GM21526 (cell line): ENCODE results near the gene C20orf173.

Experiments
- ATAC-seq: cut with Tn5 transposase; IDR thresholded peaks from one replicate; pipeline ENCODE4 v1.9.1; 2021; ENCODE audit warnings: moderate library complexity; ENCODE audit not compliant: unreplicated experiment, low FRiP score

Gene C20orf173

DNA sequence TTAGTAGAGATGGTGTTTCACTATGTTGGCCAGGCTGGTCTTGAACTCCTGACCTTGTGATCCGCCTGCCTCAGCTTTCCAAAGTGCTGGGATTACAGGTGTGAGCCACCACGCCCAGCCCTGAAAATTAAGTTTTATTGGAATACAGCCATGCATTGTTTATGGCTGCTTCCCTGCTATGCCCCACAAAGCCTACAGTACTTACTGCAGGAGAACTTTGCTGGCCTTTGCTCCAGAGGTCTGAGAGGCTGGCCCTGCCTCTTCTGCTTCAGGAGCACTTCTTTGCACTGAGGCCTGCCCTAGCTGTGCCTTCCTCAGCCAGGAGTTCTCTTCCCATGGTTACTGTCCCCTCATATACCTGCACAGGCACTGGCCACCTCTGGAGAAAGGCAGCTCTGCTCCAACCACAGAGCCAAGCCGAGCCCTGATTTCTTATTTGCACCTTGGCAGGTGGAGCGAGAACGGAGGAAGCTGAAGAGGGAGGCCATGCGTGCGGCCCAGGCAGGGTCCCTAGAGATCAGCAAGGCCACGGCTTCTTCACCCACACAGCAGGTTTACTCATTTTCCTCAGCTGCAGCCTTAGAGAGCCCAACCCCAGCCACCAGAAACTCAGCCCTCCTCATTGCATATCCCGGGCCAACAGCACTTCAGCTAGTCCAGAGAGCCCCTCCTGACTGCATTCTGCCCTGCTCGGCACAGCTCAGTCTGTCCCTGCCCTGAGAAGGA is 20.8 kb downstream of the C20orf173 start:
- ATAC-seq, result no peak

DNA sequence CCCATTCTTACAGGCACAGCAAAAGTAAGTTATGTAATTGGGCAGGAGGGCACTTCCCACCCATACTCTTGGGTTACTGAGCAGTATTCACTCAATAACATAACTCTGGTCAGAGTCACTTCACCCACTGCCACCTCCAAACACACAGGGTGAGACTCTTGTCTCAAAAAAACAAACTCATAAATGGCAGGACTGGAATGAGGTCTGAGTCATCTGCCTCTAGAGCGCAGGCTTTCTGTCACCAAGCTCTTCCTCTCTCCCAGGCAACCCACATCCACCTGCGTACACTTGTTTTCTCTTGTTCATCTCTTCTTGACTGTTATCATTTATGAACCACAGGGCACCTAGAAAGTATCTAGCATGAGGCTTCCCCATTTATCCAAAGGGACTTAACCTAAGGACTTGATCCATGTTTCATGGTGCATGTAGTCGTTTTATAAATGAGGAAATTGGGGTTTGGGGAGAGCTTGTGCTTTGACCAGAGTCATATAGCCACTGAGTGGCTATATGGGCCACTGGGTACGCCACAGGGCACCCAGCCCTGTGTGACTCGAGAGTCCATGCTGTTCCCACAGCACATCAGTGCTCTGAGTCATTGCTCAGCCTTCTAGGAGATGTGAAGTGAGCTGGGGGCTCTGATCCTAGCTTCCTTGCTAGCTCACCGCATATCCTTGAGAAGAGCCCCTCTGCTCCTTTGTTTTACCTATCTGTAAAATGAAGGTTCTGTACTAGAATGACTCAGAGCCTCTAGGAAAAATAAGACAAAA is 22.4 kb downstream of the C20orf173 start:
- no peak for ATAC-seq

DNA sequence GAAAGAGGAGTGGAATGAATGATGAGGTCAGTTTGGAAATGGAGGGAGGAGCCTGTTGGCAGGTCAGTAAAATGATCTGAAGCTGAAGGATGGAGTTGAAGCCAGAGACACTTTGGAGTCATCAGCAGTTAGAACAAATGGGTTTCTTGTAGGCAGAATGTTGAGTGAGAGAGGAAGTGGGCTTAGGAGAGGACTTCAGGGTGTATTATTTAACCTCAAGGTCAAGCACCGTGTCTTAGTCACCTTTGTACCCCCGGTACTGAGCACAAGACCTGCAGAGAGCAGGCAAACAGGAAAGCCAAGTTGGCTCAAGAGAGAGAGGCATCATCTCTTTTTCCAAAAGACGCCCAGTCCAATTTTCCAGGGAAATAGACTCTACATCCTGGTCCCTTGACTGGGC is 23.3 kb downstream of the C20orf173 start:
- no peak for ATAC-seq

DNA sequence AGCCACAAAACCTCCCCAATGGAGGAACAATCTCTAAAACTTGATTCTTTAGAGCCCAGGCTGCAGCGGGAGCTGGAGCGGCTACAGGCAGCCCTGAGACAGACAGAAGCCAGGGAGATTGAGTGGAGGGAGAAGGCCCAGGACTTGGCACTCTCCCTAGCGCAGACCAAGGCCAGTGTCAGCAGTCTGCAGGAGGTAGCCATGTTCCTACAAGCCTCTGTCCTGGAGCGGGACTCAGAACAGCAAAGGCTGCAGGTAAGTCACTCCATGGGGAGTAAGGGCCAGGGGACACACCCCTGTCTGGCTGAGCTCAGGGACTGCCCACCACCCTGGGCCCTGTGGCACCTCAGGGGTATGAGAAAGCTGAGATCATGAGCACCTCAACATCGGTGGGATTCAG is 24.7 kb downstream of the C20orf173 start:
- ATAC-seq, result no peak

DNA sequence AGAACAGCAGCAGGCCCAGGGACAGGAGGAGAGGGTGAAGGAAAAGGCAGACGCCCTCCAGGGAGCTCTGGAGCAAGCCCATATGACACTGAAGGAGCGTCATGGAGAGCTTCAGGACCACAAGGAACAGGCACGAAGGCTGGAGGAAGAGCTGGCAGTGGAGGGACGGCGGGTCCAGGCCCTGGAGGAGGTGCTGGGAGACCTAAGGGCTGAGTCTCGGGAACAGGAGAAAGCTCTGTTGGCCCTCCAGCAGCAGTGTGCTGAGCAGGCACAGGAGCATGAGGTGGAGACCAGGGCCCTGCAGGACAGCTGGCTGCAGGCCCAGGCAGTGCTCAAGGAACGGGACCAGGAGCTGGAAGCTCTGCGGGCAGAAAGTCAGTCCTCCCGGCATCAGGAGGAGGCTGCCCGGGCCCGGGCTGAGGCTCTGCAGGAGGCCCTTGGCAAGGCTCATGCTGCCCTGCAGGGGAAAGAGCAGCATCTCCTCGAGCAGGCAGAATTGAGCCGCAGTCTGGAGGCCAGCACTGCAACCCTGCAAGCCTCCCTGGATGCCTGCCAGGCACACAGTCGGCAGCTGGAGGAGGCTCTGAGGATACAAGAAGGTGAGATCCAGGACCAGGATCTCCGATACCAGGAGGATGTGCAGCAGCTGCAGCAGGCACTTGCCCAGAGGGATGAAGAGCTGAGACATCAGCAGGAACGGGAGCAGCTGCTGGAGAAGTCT is 25.5 kb downstream of the C20orf173 start:
- no peak for ATAC-seq

DNA sequence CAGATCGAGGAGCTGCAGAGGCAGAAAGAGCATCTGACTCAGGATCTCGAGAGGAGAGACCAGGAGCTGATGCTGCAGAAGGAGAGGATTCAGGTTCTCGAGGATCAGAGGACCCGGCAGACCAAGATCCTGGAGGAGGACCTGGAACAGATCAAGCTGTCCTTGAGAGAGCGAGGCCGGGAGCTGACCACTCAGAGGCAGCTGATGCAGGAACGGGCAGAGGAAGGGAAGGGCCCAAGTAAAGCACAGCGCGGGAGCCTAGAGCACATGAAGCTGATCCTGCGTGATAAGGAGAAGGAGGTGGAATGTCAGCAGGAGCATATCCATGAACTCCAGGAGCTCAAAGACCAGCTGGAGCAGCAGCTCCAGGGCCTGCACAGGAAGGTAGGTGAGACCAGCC is 26.2 kb downstream of the C20orf173 start:
- ATAC-seq, result no peak

DNA sequence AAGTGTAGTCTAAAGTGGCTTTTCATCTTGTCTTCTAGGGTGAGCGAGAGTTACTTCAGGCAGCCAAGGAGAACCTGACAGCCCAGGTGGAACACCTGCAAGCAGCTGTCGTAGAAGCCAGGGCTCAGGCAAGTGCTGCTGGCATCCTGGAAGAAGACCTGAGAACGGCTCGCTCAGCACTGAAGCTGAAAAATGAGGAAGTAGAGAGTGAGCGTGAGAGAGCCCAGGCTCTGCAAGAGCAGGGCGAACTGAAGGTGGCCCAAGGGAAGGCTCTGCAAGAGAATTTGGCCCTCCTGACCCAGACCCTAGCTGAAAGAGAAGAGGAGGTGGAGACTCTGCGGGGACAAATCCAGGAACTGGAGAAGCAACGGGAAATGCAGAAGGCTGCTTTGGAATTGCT is 27.1 kb downstream of the C20orf173 start:
- peak; percentile 75 for ATAC-seq

DNA sequence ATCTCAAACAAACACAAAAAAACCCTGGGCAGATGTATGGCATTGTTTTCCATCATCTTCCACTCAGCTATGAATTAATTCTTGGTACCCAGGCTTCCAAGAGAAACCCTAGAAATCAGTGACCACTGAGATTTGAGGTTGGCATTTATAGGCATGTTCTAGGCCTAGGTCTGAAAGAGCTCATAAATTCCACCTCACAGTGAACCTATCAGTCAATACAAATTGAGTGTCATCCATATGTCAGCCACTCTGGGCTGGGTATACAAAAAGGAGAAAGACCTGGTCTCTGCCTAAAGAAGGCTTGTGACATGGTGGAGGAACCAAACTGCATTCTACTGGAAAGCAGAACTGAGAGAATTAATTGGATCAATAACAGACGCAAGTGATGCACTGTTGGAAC is 30.2 kb downstream of the C20orf173 start:
- no peak for ATAC-seq

DNA sequence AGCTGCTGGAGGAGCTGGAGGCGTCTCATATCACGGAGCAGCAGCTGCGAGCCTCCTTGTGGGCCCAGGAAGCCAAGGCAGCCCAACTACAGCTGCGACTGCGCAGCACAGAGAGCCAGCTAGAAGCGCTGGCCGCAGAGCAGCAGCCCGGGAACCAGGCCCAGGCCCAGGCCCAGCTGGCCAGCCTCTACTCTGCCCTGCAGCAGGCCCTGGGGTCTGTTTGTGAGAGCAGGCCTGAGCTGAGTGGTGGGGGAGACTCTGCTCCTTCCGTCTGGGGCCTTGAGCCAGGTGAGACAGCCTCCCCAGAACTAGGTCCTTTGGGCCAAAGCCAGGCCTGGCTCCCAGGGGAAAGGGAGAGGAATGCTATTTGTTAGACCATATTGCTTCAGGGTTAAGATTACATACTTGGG is 31.7 kb downstream of the C20orf173 start:
- ATAC-seq, result no peak

DNA sequence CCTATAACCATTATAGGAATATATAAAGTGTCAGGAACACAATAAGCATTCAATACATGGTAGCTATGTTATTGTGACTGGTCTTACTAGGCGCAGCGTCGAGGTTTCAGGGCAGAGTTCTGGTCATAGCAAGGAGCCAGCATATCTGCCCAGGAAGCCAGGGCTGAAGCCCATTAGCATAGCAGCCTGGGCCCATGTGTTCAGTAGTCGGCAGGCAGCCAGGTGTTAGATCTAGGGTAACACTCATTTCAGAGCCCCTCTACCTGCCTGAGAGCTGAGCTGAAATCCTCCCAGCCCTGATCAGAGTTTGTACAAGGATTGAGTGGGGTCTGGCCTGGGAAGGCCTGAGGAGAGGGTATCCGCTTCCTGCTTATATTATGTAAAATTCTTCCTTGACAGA is 32.1 kb downstream of the C20orf173 start:
- ATAC-seq, result no peak

DNA sequence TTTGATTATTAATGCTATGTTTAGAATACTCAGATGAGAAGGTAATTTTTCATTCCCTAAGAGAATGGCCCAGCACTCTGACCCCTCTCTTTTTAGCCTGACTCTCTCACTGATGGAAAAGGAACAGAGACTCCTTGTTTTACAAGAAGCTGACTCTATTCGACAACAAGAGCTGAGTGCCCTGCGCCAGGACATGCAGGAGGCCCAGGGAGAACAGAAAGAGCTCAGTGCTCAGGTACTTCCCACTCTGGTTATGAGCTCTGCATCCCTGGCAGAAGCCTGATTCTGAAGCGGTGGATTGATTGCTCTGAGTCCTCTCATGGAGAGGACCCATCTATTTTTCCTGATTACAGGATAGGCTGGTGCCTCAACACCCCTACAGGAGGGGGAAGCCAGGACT is 33.0 kb downstream of the C20orf173 start:
- ATAC-seq, result no peak

DNA sequence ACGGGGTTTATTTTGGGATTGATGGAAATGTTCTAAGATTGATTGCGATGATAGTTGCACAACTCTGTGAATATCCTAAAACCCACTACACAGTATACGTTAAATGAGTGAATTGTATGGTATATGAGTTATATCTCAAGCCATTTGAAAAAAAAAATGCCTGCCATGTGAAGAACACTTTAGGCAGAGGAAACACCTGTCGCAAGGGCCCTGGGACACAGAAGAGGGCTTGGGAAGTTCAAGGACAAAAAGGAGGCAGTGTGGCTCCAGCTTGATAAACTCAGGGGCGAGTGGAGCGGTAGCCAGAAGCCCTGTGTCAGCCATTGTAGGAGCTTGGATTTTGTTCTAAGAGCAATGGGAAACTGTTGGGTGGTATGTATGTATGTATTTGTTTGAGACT is 37.1 kb downstream of the C20orf173 start:
- no peak for ATAC-seq

DNA sequence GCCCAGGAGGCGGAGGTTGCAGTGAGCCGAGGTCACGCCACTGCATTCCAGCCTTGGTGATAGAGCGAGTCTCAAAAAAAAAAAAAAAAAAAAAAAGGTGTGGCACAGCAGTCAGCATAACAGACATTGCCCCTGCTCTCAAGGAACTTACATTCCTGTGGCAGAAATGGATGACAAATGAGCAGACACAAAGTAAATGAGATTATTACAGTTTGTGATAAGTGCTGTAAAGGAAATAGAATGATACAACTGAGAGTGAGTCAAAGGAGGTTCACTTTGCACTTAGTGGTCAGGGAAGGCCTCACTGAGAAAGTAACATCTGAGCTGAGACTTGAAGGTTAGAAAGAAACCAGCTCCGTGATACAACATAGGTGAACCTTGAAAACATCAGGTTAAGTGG is 37.6 kb downstream of the C20orf173 start:
- no peak for ATAC-seq

DNA sequence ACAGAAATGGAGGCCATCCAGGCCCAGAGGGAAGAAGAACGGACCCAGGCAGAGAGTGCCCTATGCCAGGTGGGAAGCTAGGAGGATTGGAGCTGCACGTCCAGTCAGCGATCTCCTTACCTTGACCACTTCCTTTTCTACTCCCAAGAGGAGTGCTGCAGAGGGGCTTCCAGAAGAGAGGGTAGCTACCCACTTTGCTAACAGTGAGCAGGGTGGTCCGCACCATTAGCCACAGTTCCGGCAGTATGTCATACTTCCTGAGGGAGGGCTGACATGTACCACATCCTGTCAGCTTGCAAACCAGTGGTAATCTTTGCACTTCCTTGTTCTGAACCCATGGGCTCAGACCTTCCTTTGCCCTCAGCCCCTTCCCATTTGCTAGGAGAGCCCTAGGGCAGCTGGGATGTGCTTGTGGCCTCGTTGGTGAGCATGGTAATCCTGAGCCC is 38.7 kb downstream of the C20orf173 start:
- peak; percentile 94 for ATAC-seq

DNA sequence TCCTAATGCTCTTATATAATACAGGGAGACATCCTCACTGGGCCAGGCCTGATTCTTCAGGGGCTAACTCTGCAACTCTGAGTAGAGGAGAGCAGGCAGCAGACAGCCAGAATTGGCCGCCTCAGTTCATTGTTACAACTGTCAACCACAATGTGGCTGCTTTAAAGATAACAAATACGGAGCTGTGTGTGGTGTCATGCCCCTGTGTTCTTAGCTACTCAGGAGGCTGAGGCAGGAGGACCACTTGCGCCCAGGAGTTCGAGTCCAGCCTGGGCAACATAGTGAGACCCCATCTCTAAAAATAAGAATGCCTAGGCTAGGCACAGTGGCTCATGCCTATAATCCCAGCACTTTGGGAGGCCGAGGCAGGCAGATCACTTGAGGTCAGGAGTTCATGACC is 39.7 kb downstream of the C20orf173 start:
- ATAC-seq, result no peak

DNA sequence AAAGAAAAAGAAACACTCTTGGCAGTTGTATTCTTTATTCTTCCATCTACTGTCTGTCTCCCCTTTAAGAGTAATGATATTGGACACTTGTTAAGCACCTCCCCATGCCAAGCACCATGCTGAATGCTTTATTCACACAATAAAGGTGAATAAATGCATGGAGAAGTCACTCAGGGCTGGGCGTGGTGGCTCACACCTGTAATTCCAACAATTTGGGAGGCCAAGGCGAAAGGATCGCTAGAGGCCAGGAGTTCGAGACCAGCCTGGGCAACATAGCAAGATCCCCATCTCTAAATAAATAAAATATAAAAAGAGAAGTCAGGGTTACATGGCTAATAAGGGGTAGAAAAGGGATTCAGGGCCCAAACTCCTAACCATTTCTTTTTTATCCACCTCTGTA is 42.0 kb downstream of the C20orf173 start:
- no peak for ATAC-seq

DNA sequence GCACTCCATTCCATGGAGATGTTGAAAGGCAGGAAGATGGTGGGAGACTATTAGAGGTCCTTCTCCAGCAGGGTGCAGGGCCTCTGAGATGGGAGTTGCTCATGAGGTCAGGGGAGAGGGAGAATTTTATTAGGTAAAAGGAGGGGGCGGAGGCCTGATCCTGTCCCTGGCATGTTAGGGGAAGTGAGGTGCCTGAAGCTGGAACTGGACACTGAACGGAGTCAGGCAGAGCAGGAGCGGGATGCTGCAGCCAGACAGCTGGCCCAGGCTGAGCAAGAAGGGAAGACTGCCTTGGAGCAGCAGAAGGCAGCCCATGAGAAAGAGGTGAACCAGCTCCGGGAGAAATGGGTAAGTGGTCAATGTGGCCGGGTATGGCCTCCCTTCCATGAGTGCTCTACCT is 49.7 kb downstream of the C20orf173 start:
- no peak for ATAC-seq

DNA sequence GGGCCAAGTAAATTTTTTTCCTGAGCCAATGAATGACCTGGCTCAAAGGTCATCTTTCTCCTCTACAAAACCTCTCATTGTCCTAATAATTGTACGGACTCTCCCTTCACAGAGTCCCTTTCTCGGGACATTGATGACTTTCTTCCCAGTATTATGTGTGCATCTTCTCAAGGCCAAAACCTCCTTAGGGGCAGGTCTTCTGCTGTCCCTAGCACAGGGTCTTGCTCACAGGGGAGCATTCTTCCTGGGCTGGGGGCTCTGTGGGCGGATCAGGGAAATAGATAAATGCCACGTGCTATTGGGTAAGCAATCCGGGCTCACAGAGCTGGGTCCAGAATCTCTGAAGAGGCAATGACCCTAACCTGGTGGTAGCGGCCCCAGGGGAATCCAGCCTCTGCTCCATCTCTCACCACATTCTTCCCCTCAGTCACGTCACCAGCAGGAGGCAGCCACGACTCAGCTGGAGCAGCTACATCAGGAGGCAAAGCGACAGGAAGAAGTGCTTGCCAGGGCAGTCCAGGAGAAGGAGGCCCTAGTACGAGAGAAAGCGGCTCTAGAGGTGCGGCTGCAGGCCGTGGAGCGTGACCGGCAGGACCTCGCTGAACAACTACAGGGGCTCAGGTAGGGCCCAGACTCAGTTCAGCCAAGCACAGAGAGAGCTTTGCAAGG is 50.5 kb downstream of the C20orf173 start:
- ATAC-seq, result no peak
